Effector memory CD8-positive, alpha-beta T cell (primary cell): Measurements from ENCODE around the gene MGAT5B.
"Not testable (repeated sequence)": the region's sequence is repeated elsewhere in the genome, so short reads cannot be mapped to it uniquely, and the experiment has no call there.

ENCODE experiments used
- ATAC-seq: fragments of 150-1000 bp; cut with Tn5 transposase; replicated peaks from 2 replicates; pipeline ENCODE4 v1.10.0; 2021; ENCODE audit warnings: mild to moderate bottlenecking, moderate library complexity
- DNase-seq, 3 experiments: peaks; one replicate each; pipeline ENCODE4 v3.0.0; 2021
- H3K27ac Mint-ChIP-seq, 2 donors: one replicate each; pipeline ENCODE4 v1.8.0; 2022; ENCODE audit warnings: mild to moderate bottlenecking in 2 of 2, mixed read lengths in 2 of 2, moderate library complexity in 2 of 2
- H3K27me3 Mint-ChIP-seq, 2 donors: one replicate each; pipeline ENCODE4 v1.8.0; 2022; ENCODE audit warnings: mixed read lengths in 2 of 2
- H3K36me3 Mint-ChIP-seq: one replicate; pipeline ENCODE4 v1.8.0; 2022; ENCODE audit warnings: mild to moderate bottlenecking, moderate library complexity, mixed read lengths; ENCODE audit not compliant: insufficient read depth
- H3K4me1 Mint-ChIP-seq, 2 donors: one replicate each; pipeline ENCODE4 v1.8.0; 2022; ENCODE audit warnings: low read depth in 2 of 2, mixed read lengths in 2 of 2
- H3K4me3 Mint-ChIP-seq, 2 donors: one replicate each; pipeline ENCODE4 v1.8.0; 2022; ENCODE audit warnings: mild to moderate bottlenecking in 2 of 2, mixed read lengths in 2 of 2, moderate library complexity in 2 of 2
- H3K9me3 Mint-ChIP-seq, 2 donors: one replicate each; pipeline ENCODE4 v1.8.0; 2022; ENCODE audit warnings: mixed read lengths in 2 of 2

The MGAT5B gene

GRCh38 chr17:76840884-76841775, 27.1 kb upstream of the MGAT5B start:
- Mint-ChIP-seq H3K36me3 (peaks cover 4% of the 10 kb centered on the region), H3K9me3 (no peaks in the 10 kb centered on the region), H3K27ac (peak overlapping the region; percentile 27 to 64), H3K4me1 (peaks cover 18 to 22% of the 10 kb centered on the region in 2 donors), H3K27me3 (peaks cover 46 to 60% of the 10 kb centered on the region in 2 donors), H3K4me3 (peak overlapping the region; percentile 46 to 56)
- no peak for ATAC-seq
- DNase-seq: no peak

DNA sequence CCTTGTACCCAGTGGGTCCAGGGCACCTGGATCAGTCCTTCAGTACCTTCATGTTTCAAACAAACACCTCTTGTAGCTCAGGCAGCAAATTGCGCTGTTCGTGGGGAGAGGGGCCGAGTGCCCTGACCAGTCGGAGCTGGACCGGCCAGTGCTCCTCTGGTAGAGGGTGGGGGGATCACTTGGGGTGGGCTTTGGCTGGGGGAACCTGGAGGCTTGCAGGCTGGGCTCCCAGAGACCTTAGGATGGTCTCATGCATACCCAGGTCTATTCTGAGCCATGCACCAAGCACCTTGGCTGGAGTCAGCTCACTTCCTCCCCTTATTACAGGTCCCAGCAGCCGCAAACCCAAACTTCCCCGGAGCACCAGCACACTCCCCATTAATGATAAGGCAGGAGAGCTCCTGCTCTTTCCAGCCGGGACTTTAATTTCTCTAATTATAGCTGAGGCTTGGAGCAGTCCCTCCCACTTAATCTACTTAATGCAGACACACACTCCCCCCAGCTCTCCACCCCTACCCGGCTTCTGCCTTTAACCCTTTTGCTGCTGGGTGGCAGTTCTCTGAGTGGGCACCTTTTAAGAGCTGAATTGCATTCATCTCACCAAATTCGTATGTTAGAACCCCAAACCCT, 26.3 kb upstream of the MGAT5B start:
- Mint-ChIP-seq H3K9me3 (no peaks in the 10 kb centered on the region), H3K27ac (no peak overlapping the region), H3K36me3 (peaks cover 4% of the 10 kb centered on the region), H3K27me3 (peaks cover 49 to 68% of the 10 kb centered on the region in 2 donors), H3K4me1 (peaks cover 18 to 22% of the 10 kb centered on the region in 2 donors), H3K4me3 (no peak overlapping the region)
- DNase-seq (no peak), ATAC-seq (peak; percentile 38)

- not testable (repeated sequence) for H3K27ac Mint-ChIP-seq, H3K4me3 Mint-ChIP-seq, DNase-seq, H3K36me3 Mint-ChIP-seq, H3K9me3 Mint-ChIP-seq, ATAC-seq
- H3K27me3 Mint-ChIP-seq: peaks cover 59 to 80% of the 10 kb centered on the region in 2 donors
- H3K4me1 Mint-ChIP-seq: peaks cover 18 to 22% of the 10 kb centered on the region in 2 donors
Observed at GRCh38 chr17:76843068-76843467, 25.1 kb upstream of the MGAT5B start.

GRCh38 chr17:76843703-76844484, 24.3 kb upstream of the MGAT5B start:
- Mint-ChIP-seq H3K9me3 (no peaks in the 10 kb centered on the region), H3K27me3 (peaks cover 64 to 88% of the 10 kb centered on the region in 2 donors), H3K27ac (no peak overlapping the region), H3K36me3 (peaks cover 4% of the 10 kb centered on the region), H3K4me3 (no peak overlapping the region), H3K4me1 (peaks cover 18 to 22% of the 10 kb centered on the region in 2 donors)
- ATAC-seq (no peak), DNase-seq (no peak)

DNA sequence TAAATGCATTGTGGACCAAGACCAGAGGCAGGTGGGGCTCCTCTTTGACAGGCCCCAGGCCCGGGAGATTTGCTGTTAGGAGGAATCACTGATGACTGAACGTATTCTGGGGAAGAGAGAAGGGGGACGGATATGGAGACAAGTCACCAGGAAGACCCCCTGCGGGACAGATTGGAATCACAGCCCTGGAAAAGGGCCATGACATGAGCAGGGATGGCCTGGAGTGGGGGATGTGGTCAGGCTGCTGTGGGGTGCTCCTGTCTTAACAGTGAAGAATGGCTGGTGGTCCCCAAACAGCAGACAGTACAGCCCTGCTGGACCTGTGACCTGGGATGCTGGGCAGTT, 23.7 kb upstream of the MGAT5B start:
- Mint-ChIP-seq H3K36me3 (peaks cover 4% of the 10 kb centered on the region), H3K27me3 (peaks cover 66 to 94% of the 10 kb centered on the region in 2 donors), H3K27ac (no peak overlapping the region), H3K4me1 (peaks cover 17 to 19% of the 10 kb centered on the region in 2 donors), H3K9me3 (no peaks in the 10 kb centered on the region), H3K4me3 (no peak overlapping the region)
- DNase-seq (no peak), ATAC-seq (no peak)

DNA sequence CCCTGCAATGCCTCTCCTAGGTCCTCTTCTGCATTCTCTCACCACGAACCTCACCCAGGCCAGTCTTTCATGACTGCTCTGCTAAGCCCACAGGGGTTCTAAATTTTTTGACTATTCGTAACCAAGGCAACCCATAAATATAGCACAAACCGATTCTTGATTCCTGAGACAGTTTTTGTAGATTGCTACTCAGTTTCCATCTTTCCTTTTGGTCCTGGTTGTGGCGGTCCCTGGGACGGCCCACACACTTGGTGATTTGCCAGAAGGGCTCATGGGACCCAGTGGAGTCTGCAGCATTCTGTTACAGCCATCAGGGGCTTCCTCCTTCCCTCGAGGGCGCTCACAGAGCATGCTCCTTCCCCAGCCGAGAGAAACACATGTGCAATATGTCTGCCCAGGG, 23.4 kb upstream of the MGAT5B start:
- H3K4me3 Mint-ChIP-seq: no peak overlapping the region
- H3K4me1 Mint-ChIP-seq: peaks cover 14 to 15% of the 10 kb centered on the region in 2 donors
- ATAC-seq: no peak
- H3K27ac Mint-ChIP-seq: no peak overlapping the region
- no peak for DNase-seq
- peaks cover 69 to 95% of the 10 kb centered on the region in 2 donors for H3K27me3 Mint-ChIP-seq
- no peaks in the 10 kb centered on the region for H3K9me3 Mint-ChIP-seq
- peaks cover 4% of the 10 kb centered on the region for H3K36me3 Mint-ChIP-seq

DNA sequence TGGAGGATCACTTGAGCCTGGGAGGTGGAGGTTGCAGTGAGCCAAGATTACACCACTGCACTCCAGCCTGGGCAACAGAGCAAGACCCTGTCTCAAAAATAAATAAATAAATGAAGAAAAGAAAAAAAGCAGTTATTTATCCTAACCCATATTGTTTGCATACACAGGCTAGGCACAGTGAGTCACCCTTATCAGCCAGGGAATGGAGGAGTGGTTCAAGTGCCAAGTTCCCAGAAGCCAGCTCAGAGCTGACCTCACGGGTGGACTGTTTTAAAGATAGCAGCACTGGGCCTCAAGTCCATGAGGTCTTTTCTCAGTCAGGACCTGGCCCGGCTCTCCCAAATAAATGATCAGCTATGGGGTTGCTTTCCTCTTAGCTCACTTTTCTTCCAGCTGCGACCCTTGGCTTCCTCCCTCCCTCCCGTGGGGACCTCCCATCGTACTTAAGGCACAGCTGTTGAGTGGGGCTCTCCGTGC, 22.6 kb upstream of the MGAT5B start:
- ATAC-seq: no peak
- H3K4me1 Mint-ChIP-seq: peaks cover 8% of the 10 kb centered on the region in 2 donors
- H3K9me3 Mint-ChIP-seq: no peaks in the 10 kb centered on the region
- H3K36me3 Mint-ChIP-seq: peaks cover 4% of the 10 kb centered on the region
- no peak overlapping the region for H3K27ac Mint-ChIP-seq
- H3K4me3 Mint-ChIP-seq: no peak overlapping the region
- H3K27me3 Mint-ChIP-seq: peaks cover 69 to 95% of the 10 kb centered on the region in 2 donors
- no peak for DNase-seq

DNA sequence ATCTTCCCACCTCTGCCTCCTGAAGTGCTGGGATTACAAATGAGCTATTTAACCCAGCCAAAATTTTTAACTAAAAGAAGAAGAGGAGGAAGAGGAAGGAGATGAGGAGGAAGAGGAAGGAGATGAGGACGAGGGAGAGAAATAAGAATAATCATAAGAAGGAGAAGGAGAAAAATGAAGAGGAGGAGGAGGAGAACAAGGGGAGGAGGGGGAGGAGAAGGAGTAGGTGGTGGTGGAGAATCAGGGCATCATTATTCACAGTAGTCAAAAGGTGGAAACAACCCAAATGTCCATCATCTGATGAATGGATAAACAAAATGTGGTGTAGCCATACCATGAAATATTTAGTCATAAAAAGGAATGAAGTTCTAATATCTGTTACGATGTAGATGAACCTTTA, 21.2 kb upstream of the MGAT5B start:
- H3K27ac Mint-ChIP-seq: no peak overlapping the region
- no peaks in the 10 kb centered on the region for H3K4me1 Mint-ChIP-seq
- H3K4me3 Mint-ChIP-seq: no peak overlapping the region
- H3K27me3 Mint-ChIP-seq: peaks cover 62 to 88% of the 10 kb centered on the region in 2 donors
- H3K36me3 Mint-ChIP-seq: no peaks in the 10 kb centered on the region
- ATAC-seq (no peak), DNase-seq (no peak)
- no peaks in the 10 kb centered on the region for H3K9me3 Mint-ChIP-seq

GRCh38 chr17:76848670-76849069, 19.5 kb upstream of the MGAT5B start:
- ATAC-seq (no peak), DNase-seq (no peak)
- Mint-ChIP-seq H3K36me3 (no peaks in the 10 kb centered on the region), H3K4me3 (no peak overlapping the region), H3K9me3 (no peaks in the 10 kb centered on the region), H3K4me1 (no peaks in the 10 kb centered on the region), H3K27me3 (peaks cover 55 to 76% of the 10 kb centered on the region in 2 donors), H3K27ac (no peak overlapping the region)

DNA sequence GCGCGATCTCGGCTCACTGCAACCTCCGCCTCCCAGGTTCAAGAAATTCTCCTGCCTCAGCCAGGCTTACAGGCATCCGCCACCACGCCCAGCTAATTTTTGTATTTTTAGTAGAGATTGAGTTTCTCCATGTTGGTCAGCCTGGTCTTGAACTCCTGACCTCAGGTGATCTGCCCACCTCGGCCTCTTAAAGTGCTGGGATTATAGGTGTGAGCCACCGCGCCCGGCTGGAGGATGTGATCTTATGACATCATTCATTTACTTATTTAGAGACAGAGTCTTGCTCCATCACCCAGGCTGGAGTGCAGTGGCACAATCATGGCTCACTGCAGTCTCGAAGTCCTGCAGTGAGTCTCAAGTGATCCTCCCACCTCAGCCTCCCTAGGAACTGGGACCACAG, 19.0 kb upstream of the MGAT5B start:
- H3K27ac Mint-ChIP-seq, DNase-seq, H3K36me3 Mint-ChIP-seq, H3K4me1 Mint-ChIP-seq, H3K9me3 Mint-ChIP-seq, ATAC-seq, H3K4me3 Mint-ChIP-seq: not testable (repeated sequence)
- H3K27me3 Mint-ChIP-seq: peaks cover 55 to 76% of the 10 kb centered on the region in 2 donors

DNA sequence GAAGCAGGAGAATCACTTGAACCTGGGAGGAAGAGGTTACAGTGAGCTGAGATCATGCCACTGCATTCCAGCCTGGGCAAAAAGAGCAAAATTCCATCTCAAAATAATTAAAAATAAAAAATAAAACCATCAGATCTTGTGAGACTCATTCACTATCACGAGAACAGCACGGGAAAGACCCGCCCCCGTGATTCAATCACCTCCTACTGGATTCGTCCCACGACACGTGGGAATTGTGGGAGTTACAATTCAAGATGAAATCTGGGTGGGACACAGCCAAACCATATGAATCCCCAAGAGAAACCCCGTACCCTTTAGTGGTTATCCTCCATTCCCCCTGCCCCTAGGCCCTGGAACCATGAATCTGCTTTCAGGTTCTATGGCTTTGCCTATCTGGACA, 15.4 kb upstream of the MGAT5B start:
- DNase-seq (no peak), ATAC-seq (no peak)
- peaks cover 54 to 78% of the 10 kb centered on the region in 2 donors for H3K27me3 Mint-ChIP-seq
- H3K9me3 Mint-ChIP-seq: no peaks in the 10 kb centered on the region
- no peaks in the 10 kb centered on the region for H3K36me3 Mint-ChIP-seq
- H3K4me1 Mint-ChIP-seq: no peaks in the 10 kb centered on the region
- H3K27ac Mint-ChIP-seq: no peak overlapping the region
- H3K4me3 Mint-ChIP-seq: no peak overlapping the region

- Mint-ChIP-seq H3K27ac (no peak overlapping the region), H3K4me3 (no peak overlapping the region), H3K4me1 (no peaks in the 10 kb centered on the region), H3K36me3 (no peaks in the 10 kb centered on the region), H3K9me3 (no peaks in the 10 kb centered on the region), H3K27me3 (peaks cover 39 to 68% of the 10 kb centered on the region in 2 donors)
- DNase-seq: no peak
- no peak for ATAC-seq
Observed at GRCh38 chr17:76855105-76855504, 13.1 kb upstream of the MGAT5B start.

GRCh38 chr17:76862079-76862478, 6.1 kb upstream of the MGAT5B start:
- DNase-seq (no peak), ATAC-seq (no peak)
- no peak overlapping the region for H3K27ac Mint-ChIP-seq
- H3K27me3 Mint-ChIP-seq: peaks cover 10 to 50% of the 10 kb centered on the region in 2 donors
- no peak overlapping the region for H3K4me3 Mint-ChIP-seq
- no peaks in the 10 kb centered on the region for H3K9me3 Mint-ChIP-seq
- peaks cover 0 to 1% of the 10 kb centered on the region in 2 donors for H3K4me1 Mint-ChIP-seq
- peaks cover 2% of the 10 kb centered on the region for H3K36me3 Mint-ChIP-seq
